ENCODE measurements around the gene LRRC8D. TPM values are rescaled to one million over a fixed set of nuclear protein-coding genes. Genes with fewer than 3 reads are reported as not detected.
"Not testable (repeated sequence)": the region's sequence is repeated elsewhere in the genome, so short reads cannot be mapped to it uniquely, and the experiment has no call there.

LRRC8D gene
- polyA plus RNA-seq (ENCODE audit: insufficient read length in 3 of 3), result 10 to 100 TPM; 34.8 to 40.2 (median 37.2) TPM
- long read RNA-seq, donor 1, transcript LRRC8D-201 (3 exons, 3,950 nt), result major isoform, 6 of 8 reads
- long read RNA-seq, donor 1, partial matches to known transcripts, result 0 of 8 reads
- long read RNA-seq, donor 1, other reads (novel, unspliced or antisense), result 0 of 8 reads
- long read RNA-seq, donor 2, transcript LRRC8D-201 (3 exons, 3,950 nt), result major isoform, 10 of 14 reads
- long read RNA-seq, donor 2, partial matches to known transcripts, result 0 of 14 reads
- long read RNA-seq, donor 2, other reads (novel, unspliced or antisense), result 0 of 14 reads
- long read RNA-seq, donor 3, transcript LRRC8D-201 (3 exons, 3,950 nt), result major isoform, 6 of 10 reads
- long read RNA-seq, donor 3, partial matches to known transcripts, result 0 of 10 reads
- long read RNA-seq, donor 3, other reads (novel, unspliced or antisense), result 0 of 10 reads
- long read RNA-seq, donor 4, partial matches to known transcripts, result 0 of 5 reads
- long read RNA-seq, donor 4, other reads (novel, unspliced or antisense), result 0 of 5 reads
- long read RNA-seq, donor 5, result 0 reads
- long read RNA-seq, donor 6, transcript LRRC8D-201 (3 exons, 3,950 nt), result major isoform, 10 of 26 reads
- long read RNA-seq, donor 6, partial matches to known transcripts, result 15 of 26 reads
- long read RNA-seq, donor 6, other reads (novel, unspliced or antisense), result 0 of 26 reads
- long read RNA-seq, donor 7, partial matches to known transcripts, result 0 of 7 reads
- long read RNA-seq, donor 7, other reads (novel, unspliced or antisense), result 0 of 7 reads
- long read RNA-seq, donor 8, transcript LRRC8D-201 (3 exons, 3,950 nt), result major isoform, 5 of 10 reads
- long read RNA-seq, donor 8, partial matches to known transcripts, result 0 of 10 reads
- long read RNA-seq, donor 8, other reads (novel, unspliced or antisense), result 0 of 10 reads
- long read RNA-seq, donor 9, partial matches to known transcripts, result 0 of 4 reads
- long read RNA-seq, donor 9, other reads (novel, unspliced or antisense), result 0 of 4 reads
- long read RNA-seq, donor 10, transcript LRRC8D-201 (3 exons, 3,950 nt), result major isoform, 8 of 28 reads
- long read RNA-seq, donor 10, partial matches to known transcripts, result 14 of 28 reads
- long read RNA-seq, donor 10, other reads (novel, unspliced or antisense), result 0 of 28 reads
- long read RNA-seq, donor 11, partial matches to known transcripts, result 0 of 4 reads
- long read RNA-seq, donor 11, other reads (novel, unspliced or antisense), result 0 of 4 reads
- long read RNA-seq, donor 12, partial matches to known transcripts, result 0 of 3 reads
- long read RNA-seq, donor 12, other reads (novel, unspliced or antisense), result 0 of 3 reads
- long read RNA-seq, donor 13, transcript LRRC8D-201 (3 exons, 3,950 nt), result major isoform, 7 of 12 reads
- long read RNA-seq, donor 13, partial matches to known transcripts, result 0 of 12 reads
- long read RNA-seq, donor 13, other reads (novel, unspliced or antisense), result 0 of 12 reads
- long read RNA-seq, donor 14, partial matches to known transcripts, result 0 of 5 reads
- long read RNA-seq, donor 14, other reads (novel, unspliced or antisense), result 0 of 5 reads
- long read RNA-seq, donor 15, partial matches to known transcripts, result 0 of 5 reads
- long read RNA-seq, donor 15, other reads (novel, unspliced or antisense), result 0 of 5 reads
- long read RNA-seq, donor 16, transcript LRRC8D-201 (3 exons, 3,950 nt), result major isoform, 18 of 27 reads
- long read RNA-seq, donor 16, partial matches to known transcripts, result 6 of 27 reads
- long read RNA-seq, donor 16, other reads (novel, unspliced or antisense), result 0 of 27 reads

- peak in 9 of 11 donors; percentile 68 to 86 (median 77) for DNase-seq (ENCODE audit: extremely low read depth in 1 of 11, low read depth in 9 of 11, low spot score in 4 of 11)
These were observed at the start of gene LRRC8D for GRCh38 chr1:89820422-89821321. TSS of gene LRRC8D (plus strand) at chr1:89821032. CDS start at chr1:89933069, 112,037 bp downstream.

- no peak for DNase-seq (ENCODE audit: extremely low read depth in 1 of 11, low read depth in 9 of 11, low spot score in 4 of 11)
These were observed 48.8 kb upstream of the LRRC8D start for GRCh38 chr1:89771991-89772560.

GRCh38 chr1:89776104-89776503 is 44.7 kb upstream of the LRRC8D start:
- not testable (repeated sequence) for DNase-seq (ENCODE audit: extremely low read depth in 1 of 11, low read depth in 9 of 11, low spot score in 4 of 11)

- DNase-seq (ENCODE audit: extremely low read depth in 1 of 11, low read depth in 9 of 11, low spot score in 4 of 11), result not testable (repeated sequence)
These were observed 43.6 kb upstream of the LRRC8D start for GRCh38 chr1:89777271-89777670.

GRCh38 chr1:89779151-89779940 is 41.5 kb upstream of the LRRC8D start:
- DNase-seq (ENCODE audit: extremely low read depth in 1 of 11, low read depth in 9 of 11, low spot score in 4 of 11), result no peak

GRCh38 chr1:89780721-89781120 is 40.1 kb upstream of the LRRC8D start:
- no peak for DNase-seq (ENCODE audit: extremely low read depth in 1 of 11, low read depth in 9 of 11, low spot score in 4 of 11)

GRCh38 chr1:89781494-89782126 is 39.2 kb upstream of the LRRC8D start:
- no peak for DNase-seq (ENCODE audit: extremely low read depth in 1 of 11, low read depth in 9 of 11, low spot score in 4 of 11)

GRCh38 chr1:89786628-89787214 is 34.1 kb upstream of the LRRC8D start:
- DNase-seq (ENCODE audit: extremely low read depth in 1 of 11, low read depth in 9 of 11, low spot score in 4 of 11), result no peak

GRCh38 chr1:89790592-89790991 is 30.2 kb upstream of the LRRC8D start:
- DNase-seq (ENCODE audit: extremely low read depth in 1 of 11, low read depth in 9 of 11, low spot score in 4 of 11), result no peak

GRCh38 chr1:89791064-89791726 is 29.6 kb upstream of the LRRC8D start:
- DNase-seq (ENCODE audit: extremely low read depth in 1 of 11, low read depth in 9 of 11, low spot score in 4 of 11), result no peak

GRCh38 chr1:89794406-89794805 is 26.4 kb upstream of the LRRC8D start:
- DNase-seq (ENCODE audit: extremely low read depth in 1 of 11, low read depth in 9 of 11, low spot score in 4 of 11), result no peak

GRCh38 chr1:89795571-89795970 is 25.3 kb upstream of the LRRC8D start:
- DNase-seq (ENCODE audit: extremely low read depth in 1 of 11, low read depth in 9 of 11, low spot score in 4 of 11), result not testable (repeated sequence)

- not testable (repeated sequence) for DNase-seq (ENCODE audit: extremely low read depth in 1 of 11, low read depth in 9 of 11, low spot score in 4 of 11)
These were observed 23.0 kb upstream of the LRRC8D start for GRCh38 chr1:89797876-89798275.

- no peak for DNase-seq (ENCODE audit: extremely low read depth in 1 of 11, low read depth in 9 of 11, low spot score in 4 of 11)
These were observed 21.3 kb upstream of the LRRC8D start for GRCh38 chr1:89799495-89799894.
